NCI-H524 treated with DMSO at 0.1 percent for 48 hours (cell line): ENCODE measurements around the gene KRTAP20-1.

Source experiments
- DNase-seq: peaks from one replicate; lab custom pipeline; 2025; lab: John Stamatoyannopoulos, UW

KRTAP20-1 gene, protein sequence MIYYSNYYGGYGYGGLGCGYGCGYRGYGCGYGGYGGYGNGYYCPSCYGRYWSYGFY

DNA sequence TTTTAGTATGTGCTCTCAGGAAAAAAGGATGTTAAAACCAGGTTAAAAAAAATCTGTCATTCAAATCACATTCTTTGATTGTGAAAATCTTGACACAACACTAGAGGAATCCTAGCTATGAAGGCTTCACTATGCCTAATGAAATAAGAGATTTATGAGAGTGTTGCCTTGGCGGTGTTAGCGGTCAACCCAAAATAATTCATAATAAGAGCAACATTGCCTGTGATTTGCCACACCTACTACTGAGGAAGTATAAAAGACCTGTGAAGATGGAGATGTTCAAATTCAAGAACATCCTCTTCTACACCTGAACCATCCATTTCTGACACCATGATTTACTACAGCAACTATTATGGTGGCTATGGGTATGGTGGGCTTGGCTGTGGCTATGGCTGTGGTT lies at the start of gene KRTAP20-1:
TSS of gene KRTAP20-1 (plus strand) at position 301 of the 400 bp plus-strand sequence. CDS start at position 331, 30 bp downstream.
- DNase-seq, result no peak

- DNase-seq, result no peak
Observed at GRCh38 chr21:30567617-30568016, 48.6 kb upstream of the KRTAP20-1 start.

GRCh38 chr21:30577766-30578165 lies 38.5 kb upstream of the KRTAP20-1 start:
- no peak for DNase-seq

GRCh38 chr21:30579346-30579745 lies 36.9 kb upstream of the KRTAP20-1 start:
- DNase-seq, result no peak

GRCh38 chr21:30580132-30580531 lies 36.1 kb upstream of the KRTAP20-1 start:
- DNase-seq, result no peak

DNA sequence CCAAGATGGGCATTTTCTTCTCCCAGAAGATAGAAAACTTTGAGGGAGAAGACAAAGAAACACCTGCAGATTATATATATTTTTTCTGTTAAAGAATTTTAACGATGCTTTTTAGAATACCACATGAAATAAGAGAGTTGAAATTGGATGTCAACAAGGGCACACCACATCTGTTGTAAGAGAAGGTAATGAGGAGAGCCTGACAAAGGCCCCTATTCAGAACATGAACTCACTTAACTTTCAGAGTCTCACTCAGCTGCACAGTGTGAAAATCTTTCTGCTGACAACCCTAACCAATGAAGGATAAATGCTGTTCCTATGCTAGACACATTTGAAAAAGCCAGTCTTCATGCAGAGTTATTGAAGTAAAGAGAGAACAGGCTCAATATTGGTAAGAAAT lies 33.4 kb upstream of the KRTAP20-1 start:
- no peak for DNase-seq

DNA sequence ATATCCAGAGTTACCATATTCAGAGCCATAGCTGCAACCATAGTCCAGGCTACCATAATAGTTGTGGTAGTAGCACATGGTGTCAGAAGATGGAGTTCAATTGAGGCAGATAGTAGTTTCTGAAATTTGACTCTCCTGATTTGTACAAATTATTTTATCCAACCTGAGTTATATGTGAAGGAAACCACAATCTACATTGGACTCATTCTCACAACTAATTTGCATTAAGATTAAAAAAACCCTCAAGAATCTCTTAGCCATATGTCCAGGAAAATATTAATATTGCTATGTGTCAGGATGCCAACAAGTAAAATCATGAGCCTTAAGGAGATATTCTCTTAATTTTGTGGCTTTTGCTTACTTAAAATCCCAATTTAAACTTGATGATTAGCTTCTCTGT lies 25.9 kb upstream of the KRTAP20-1 start, which contains the start of gene KRTAP22-2:
TSS of gene KRTAP22-2 (minus strand) at position 101 of the 400 bp plus-strand sequence.
- no peak for DNase-seq

DNA sequence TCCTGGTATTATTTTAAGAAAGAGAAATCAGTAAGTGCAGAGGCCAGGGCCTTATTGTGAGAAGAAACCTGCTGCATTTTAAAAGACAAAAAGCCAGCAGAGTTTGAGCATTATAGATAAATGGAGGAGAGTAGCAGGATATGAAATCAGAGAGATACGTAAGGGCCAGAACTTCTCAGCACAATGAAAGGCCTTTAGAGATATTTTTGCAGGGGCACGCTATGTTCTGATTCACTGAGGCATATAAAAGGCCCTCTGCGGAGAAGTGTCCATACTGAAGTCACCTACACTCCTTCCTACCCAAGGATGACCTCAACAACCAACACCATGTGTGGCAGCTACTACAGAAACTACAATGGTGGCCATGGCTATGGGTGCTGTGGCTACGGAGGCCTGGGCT lies 24.1 kb upstream of the KRTAP20-1 start, which contains the start of gene KRTAP6-3:
TSS of gene KRTAP6-3 (plus strand) at position 301 of the 400 bp plus-strand sequence. CDS start at position 307, 6 bp downstream.
- DNase-seq, result no peak

DNA sequence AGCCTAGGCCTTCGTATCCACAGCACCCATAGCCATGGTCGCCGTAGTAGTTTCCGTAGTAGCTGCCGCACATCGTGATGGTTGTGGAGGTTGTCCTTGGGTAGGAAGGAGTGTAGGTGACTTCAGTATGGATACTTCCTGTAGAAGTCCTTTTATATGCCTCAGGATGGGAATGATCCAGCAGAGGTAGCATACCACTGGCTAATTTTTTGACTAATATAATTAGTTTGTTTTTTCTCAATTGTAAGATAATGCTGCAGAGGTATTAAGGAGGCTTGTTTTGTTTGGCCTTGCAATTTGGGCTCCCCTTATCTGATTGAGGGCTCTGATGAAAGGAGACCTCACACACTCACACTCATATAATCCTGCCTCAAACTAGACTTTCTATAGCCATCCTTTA lies 17.4 kb upstream of the KRTAP20-1 start, which contains the start of gene KRTAP6-2:
TSS of gene KRTAP6-2 (minus strand) at position 101 of the 400 bp plus-strand sequence. CDS start at position 73, 28 bp downstream.
- DNase-seq, result no peak

GRCh38 chr21:30600787-30601186 lies 15.4 kb upstream of the KRTAP20-1 start, which contains the start of gene KRTAP22-1:
KRTAP22-1 (plus strand) TSS chr21:30601087.
- DNase-seq, result no peak

- DNase-seq, result no peak
Observed at GRCh38 chr21:30605968-30606367, 10.3 kb upstream of the KRTAP20-1 start.

DNA sequence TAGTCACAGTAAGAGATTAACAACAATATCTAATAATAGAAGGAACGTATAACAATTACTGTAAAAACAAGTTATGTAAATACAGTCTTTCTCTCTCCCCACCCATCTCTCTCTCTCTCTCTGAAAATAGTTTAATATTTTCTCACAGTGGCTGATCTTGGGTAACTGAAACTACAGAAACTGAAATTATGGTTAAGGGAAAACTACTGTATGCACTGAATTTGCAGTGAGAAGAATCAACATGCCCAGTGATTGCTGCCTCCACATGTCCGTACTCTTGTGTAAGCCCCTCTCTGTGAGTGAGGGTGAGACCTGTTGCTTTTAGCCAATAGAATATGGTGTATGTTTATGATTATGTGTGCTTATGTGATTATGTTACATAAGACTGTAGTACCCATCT lies 4.1 kb upstream of the KRTAP20-1 start:
- DNase-seq, result no peak

DNA sequence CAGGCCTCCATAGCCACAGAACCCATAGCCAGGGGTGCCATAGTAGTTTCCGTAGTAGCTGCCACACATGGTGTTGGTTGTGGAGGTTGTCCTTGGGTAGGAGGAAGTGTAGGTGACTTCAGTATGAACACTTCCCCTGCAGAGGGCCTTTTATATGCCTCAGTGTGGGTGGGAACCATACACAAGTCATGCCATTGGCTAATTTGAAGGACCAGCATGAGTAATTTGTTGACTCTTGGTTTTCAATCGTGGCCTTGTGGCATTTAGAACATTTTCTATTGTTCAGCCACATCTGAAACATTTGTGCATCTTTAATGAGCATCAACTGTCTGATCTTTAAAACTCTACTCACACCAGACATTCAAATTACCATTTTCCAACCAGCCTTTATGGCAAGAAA lies 2.4 kb upstream of the KRTAP20-1 start, which contains the start of gene KRTAP6-1:
TSS of gene KRTAP6-1 (minus strand) at position 95 of the 400 bp plus-strand sequence. CDS start at position 69, 26 bp downstream.
- no peak for DNase-seq

DNA sequence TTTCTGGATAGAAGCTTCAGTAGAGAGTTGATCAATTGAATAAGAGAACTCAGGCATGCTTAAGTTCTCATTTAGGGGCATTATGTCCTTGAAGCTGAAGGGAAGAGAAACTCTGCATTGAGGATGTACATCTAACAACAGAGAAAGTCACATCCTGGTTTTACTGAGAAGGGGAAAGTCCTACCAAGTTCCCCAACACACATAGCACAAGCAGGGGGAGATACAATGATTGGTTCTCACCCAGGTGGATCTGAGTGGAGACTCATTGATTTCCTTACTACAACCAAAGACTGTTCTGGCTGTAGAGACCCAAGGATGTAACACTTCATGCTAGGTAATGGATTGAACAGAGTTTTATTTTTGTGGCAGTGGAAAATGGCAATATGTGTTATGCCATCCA lies 1.0 kb upstream of the KRTAP20-1 start:
- no peak for DNase-seq

DNA sequence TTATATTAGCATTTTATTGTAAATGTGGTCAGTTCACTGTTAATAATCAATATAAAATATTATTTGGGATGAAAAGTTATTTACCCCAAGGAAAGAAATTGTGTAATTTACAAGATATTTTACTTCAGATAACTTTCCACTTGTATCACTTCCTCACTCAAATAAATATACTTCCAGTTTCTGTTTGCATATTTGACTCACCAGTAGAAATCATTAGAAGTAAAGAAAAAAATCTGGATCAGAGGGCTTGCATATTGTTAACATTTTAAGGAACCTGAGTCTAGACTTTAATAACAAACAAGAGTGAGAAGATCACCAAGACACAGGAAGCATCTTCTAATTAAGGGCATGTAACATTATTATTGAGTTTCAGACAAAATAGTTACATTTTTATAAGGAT lies 3.9 kb downstream of the KRTAP20-1 start:
- no peak for DNase-seq

DNA sequence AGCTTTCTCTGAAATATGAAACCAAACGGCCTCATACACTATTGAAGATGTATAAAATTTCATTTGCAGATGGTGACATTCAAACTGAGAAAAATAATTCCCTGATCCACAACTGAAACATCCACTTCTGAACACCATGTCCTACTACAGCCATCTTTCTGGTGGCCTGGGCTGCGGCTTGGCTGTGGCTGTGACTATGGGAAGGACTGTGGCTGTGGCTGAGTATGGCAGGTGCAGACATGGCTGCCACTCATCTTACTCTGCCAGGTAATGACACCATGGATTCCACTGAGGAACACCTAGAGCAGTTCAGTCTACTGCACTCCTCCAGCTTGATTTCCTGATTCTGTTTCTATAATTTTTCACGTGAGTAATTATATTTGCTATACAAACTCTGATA lies 4.3 kb downstream of the KRTAP20-1 start, which contains the start of gene KRTAP20-4:
TSS of gene KRTAP20-4 (plus strand) at position 106 of the 400 bp plus-strand sequence.
- no peak for DNase-seq

- DNase-seq, result no peak
Observed at GRCh38 chr21:30623362-30623761, 7.1 kb downstream of the KRTAP20-1 start.

GRCh38 chr21:30625449-30626165 lies 9.4 kb downstream of the KRTAP20-1 start:
- DNase-seq, result no peak

DNA sequence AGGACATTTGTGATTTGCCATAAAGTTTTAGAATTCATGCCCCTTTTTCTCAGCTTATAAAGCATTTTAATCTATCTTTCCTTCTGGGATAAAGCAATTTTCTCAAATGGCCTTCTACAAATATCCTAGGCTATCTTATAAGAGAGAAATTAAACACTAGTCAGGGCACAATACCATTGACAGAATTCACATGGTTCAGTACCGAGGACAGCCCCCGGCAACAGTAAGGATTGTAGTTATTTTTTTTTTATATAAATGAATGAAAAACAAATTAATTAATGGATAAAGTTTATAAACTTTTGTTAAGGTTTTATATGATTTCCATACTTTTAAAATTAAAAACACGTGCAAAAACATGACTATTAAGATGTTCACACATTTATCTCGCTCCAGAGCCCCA lies 11.9 kb downstream of the KRTAP20-1 start:
- DNase-seq, result no peak

DNA sequence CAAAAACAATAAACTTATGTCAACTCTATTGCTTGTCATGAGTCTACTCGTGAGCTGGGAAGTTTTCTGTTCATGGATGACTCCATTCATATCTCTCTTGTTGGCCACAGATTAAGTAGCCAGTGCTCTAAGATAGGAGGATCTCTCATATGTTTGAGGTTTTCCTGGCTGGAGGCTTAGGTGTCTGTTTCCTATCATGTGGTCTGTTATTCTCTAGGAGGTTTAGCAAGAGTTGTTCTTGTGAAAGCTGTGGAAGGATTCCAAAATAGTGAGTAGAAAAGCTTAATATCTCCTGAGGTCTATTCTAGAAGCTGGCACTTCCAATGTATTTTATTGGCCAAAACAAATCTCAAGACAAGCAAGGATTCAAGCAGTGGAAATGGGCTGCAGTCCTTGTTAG lies 13.0 kb downstream of the KRTAP20-1 start:
- no peak for DNase-seq

- no peak for DNase-seq
Observed at GRCh38 chr21:30634906-30635305, 18.7 kb downstream of the KRTAP20-1 start, which contains the start of gene KRTAP20-2. KRTAP20-2 (plus strand) TSS chr21:30635206; CDS start chr21:30635264, 58 bp downstream.

GRCh38 chr21:30638686-30639085 lies 22.5 kb downstream of the KRTAP20-1 start:
- DNase-seq, result no peak

DNA sequence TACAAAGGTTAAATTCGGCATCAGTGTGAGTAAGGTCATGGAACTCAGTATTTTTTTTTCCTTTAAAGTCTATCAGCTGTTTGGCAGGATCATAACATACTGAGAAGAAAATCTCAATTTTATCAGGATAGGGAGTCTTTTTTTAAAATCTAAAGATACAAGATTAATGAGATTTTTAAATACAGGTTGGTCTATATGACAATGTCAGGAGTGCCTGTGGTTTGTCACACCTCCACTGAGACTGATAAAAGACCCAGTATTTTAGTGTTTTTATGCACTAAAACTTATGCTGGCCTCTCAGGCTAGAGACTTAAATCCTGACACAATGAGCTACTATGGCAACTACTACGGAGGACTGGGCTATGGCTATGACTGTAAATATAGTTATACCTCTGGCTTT lies 26.3 kb downstream of the KRTAP20-1 start, which contains the start of gene KRTAP20-3:
TSS of gene KRTAP20-3 (plus strand) at position 301 of the 400 bp plus-strand sequence.
- DNase-seq, result no peak
